Thyroid gland (tissue), 4 donors: ENCODE measurements around the gene MITF.

Experiments
- CTCF ChIP-seq, 6 experiments: fragments of 200-600 bp in 3 of 6; fragments of 450-650 bp in 3 of 6; sonication (generic) in 3 of 6; IDR thresholded peaks; one replicate each; pipeline ENCODE4 v1.5.1; 2016 to 2019; ENCODE audit warnings: antibody characterized with exemption in 6 of 6, mild to moderate bottlenecking in 2 of 6, inconsistent platforms in 1 of 6, moderate library complexity in 1 of 6
- POLR2A ChIP-seq, 2 donors: fragments of 450-650 bp; IDR thresholded peaks; one replicate each; pipeline ENCODE4 v1.6.1; 2017; ENCODE audit warnings: antibody characterized with exemption in 2 of 2, mild to moderate bottlenecking in 2 of 2, moderate library complexity in 1 of 2

- TF ChIP-seq CTCF (IDR thresholded peaks at IDR 0.05) (no peak), POLR2A (IDR thresholded peaks at IDR 0.05) (no peak)
Observed at GRCh38 chr3:69985266-69985665, 246.0 kb downstream of the MITF start.
